ENCODE measurements around the gene LRP5. TPM values are rescaled to one million over a fixed set of nuclear protein-coding genes. Genes with fewer than 3 reads are reported as not detected.
A peak's percentile ranks its signal among the peaks of the same experiment; 100 is the strongest.
"Not testable (repeated sequence)": the region's sequence is repeated elsewhere in the genome, so short reads cannot be mapped to it uniquely, and the experiment has no call there.

The LRP5 gene
- polyA plus RNA-seq, 3 donors: 30.4 to 55.7 (median 54.6) TPM

DNA sequence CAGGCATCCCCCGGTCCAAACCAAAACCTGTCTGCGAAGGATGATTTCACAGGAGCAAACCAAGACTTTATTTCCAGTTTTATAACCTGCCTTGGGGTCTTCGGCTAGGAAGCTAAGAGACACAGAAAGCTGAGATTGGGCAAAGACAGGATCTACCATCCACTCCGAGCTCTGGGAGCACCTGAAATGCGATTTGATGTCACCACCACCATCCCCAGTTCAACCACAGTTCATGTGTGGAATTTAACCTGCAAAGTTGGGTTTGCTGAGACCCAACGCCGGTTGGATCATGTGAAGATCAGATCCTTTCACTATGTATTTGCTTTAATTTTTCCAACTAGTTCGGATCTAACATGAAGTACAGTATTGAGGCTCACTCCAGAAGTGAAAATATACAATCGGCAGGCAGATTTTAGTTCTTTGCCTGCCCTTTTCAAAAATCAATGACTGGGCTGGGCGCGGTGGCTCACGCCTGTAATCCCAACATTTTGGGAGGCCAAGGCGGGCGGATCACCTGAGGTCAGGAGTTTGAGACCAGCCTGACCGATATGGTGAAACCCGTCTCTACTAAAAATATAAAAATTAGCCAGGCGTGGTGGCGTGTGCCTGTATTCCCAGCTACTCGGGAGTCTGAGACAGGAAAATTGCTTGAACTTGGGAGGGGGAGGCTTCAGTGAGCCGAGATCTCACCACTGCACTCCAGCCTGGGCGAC, 39.2 kb upstream of the LRP5 start:
- no peak for DNase-seq (ENCODE audit: extremely low read depth in 1 of 11, low read depth in 9 of 11, low spot score in 4 of 11)

DNA sequence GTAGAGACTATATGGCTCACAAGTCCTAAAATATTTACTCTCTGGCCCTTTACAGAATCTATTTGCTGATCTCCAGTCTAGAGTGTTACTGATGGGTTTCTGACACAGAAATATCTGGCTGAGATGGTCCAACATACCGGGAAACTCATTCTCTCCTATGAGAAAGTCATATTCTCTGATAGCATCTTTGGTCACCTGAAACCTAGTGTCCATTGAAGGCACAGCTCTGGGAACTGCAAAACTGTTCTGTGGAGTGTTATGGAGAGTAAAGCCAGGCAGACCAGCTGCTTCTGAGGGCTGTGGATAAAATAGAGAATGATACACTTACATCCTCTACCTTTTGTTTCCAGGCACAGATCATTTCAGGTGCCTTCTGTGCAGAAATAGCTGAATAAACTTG, 38.1 kb upstream of the LRP5 start:
- no peak for DNase-seq (ENCODE audit: extremely low read depth in 1 of 11, low read depth in 9 of 11, low spot score in 4 of 11)

GRCh38 chr11:68275721-68276507, 36.5 kb upstream of the LRP5 start:
- DNase-seq (ENCODE audit: extremely low read depth in 1 of 11, low read depth in 9 of 11, low spot score in 4 of 11): no peak

DNA sequence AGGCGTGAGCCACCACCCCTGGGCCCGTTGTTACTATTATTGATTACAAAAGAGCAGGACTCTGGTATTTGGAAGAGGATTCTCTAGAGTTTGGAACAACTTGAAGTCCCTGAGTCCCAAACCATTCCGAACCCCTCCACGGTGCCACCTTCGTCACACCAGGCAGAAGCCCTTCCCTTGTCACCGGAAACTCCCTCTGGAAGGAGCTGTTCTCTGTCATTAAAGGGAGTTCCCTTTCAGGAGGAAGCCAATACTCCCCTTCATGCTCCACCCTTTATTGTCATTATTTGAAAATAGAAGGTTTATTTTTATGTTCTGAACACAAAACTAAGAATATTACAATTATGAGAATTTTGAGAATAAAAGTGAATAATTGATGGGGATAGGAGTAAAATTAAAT, 35.5 kb upstream of the LRP5 start:
- DNase-seq (ENCODE audit: extremely low read depth in 1 of 11, low read depth in 9 of 11, low spot score in 4 of 11): no peak

GRCh38 chr11:68279676-68280075, 32.7 kb upstream of the LRP5 start:
- DNase-seq (ENCODE audit: extremely low read depth in 1 of 11, low read depth in 9 of 11, low spot score in 4 of 11): no peak

- DNase-seq (ENCODE audit: extremely low read depth in 1 of 11, low read depth in 9 of 11, low spot score in 4 of 11): no peak
Observed at GRCh38 chr11:68282141-68282860, 30.1 kb upstream of the LRP5 start.

DNA sequence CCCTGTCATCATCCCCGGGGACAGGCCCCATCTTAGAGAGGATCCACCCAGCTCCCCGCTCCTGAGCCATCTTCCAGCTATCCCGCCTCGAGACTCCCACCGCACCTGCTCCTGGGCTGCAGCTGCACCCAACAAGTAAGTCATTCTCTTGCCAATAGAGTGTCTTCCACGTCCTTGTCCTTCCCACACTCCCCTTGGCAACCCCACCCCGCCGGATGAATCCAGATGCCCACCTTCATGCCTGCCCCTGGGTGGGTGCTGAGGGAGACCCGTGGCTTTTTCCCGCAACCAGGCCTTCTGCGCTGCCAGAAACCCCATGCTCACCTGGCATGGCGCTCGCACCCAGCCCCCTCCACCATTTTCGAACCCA, 29.5 kb upstream of the LRP5 start:
- DNase-seq (ENCODE audit: extremely low read depth in 1 of 11, low read depth in 9 of 11, low spot score in 4 of 11): no peak

- DNase-seq (ENCODE audit: extremely low read depth in 1 of 11, low read depth in 9 of 11, low spot score in 4 of 11): not testable (repeated sequence)
Observed at GRCh38 chr11:68284588-68284987, 27.8 kb upstream of the LRP5 start.

- no peak for DNase-seq (ENCODE audit: extremely low read depth in 1 of 11, low read depth in 9 of 11, low spot score in 4 of 11)
Observed at GRCh38 chr11:68287419-68287818, 25.0 kb upstream of the LRP5 start.

- DNase-seq (ENCODE audit: extremely low read depth in 1 of 11, low read depth in 9 of 11, low spot score in 4 of 11): no peak
Observed at GRCh38 chr11:68289456-68289855, 22.9 kb upstream of the LRP5 start.

DNA sequence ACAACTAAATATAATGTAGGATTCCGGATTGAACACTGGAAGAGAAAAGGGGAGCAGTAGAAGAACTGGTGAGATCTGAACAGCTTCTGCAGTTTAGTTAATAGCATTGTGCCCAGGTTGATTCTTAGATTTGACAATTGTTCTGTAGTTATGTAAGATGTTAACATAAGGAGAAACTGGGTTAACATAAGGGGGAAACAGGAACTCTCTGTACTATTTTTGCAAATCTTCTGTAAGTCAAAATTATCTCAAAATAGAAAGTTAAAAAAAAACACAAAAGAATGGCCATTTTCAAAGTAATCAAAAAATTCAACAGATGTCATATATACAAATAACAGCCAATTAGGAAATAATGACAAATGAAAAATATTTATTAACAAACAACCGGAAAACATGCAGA, 18.7 kb upstream of the LRP5 start:
- no peak for DNase-seq (ENCODE audit: extremely low read depth in 1 of 11, low read depth in 9 of 11, low spot score in 4 of 11)

DNA sequence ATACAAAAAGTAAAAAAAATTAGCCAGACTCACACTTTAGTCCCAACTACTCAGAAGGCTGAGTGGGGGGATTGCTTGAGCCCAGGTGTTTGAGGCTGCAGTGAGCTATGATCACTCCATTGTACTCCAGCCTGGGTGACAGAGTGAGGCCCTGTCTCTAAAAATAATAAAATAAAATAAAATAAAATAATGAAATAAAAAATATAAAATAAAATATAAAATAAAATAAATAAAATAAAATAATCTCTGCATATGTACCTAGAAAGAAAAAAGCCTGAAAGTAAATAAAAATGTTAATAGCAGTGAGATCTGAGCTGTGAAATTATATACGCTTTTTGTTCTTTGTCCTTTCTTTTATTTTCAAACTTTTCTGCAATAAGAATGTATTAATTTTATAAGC, 17.1 kb upstream of the LRP5 start:
- no peak for DNase-seq (ENCODE audit: extremely low read depth in 1 of 11, low read depth in 9 of 11, low spot score in 4 of 11)

GRCh38 chr11:68295940-68296339, 16.5 kb upstream of the LRP5 start:
- DNase-seq (ENCODE audit: extremely low read depth in 1 of 11, low read depth in 9 of 11, low spot score in 4 of 11): no peak

- DNase-seq (ENCODE audit: extremely low read depth in 1 of 11, low read depth in 9 of 11, low spot score in 4 of 11): no peak
Observed at GRCh38 chr11:68296344-68297051, 15.9 kb upstream of the LRP5 start.

DNA sequence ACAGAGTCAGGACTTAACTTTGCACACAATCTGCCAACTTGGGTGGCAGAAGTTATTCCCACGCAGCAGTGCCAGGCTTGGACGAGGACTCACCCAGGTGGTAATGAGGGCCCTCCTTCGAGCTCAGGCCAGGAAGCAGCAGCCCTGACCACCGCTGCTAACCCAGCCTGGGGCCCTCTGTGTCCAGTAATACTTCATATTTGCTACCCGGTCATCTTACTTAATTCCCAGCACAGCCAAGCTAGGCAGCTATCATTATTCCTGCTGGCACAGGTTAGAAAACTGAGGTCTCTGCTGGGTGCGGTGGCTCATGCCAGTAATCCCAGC, 15.4 kb upstream of the LRP5 start:
- DNase-seq (ENCODE audit: extremely low read depth in 1 of 11, low read depth in 9 of 11, low spot score in 4 of 11): no peak

- DNase-seq (ENCODE audit: extremely low read depth in 1 of 11, low read depth in 9 of 11, low spot score in 4 of 11): no peak
Observed at GRCh38 chr11:68297494-68297811, 14.9 kb upstream of the LRP5 start.

DNA sequence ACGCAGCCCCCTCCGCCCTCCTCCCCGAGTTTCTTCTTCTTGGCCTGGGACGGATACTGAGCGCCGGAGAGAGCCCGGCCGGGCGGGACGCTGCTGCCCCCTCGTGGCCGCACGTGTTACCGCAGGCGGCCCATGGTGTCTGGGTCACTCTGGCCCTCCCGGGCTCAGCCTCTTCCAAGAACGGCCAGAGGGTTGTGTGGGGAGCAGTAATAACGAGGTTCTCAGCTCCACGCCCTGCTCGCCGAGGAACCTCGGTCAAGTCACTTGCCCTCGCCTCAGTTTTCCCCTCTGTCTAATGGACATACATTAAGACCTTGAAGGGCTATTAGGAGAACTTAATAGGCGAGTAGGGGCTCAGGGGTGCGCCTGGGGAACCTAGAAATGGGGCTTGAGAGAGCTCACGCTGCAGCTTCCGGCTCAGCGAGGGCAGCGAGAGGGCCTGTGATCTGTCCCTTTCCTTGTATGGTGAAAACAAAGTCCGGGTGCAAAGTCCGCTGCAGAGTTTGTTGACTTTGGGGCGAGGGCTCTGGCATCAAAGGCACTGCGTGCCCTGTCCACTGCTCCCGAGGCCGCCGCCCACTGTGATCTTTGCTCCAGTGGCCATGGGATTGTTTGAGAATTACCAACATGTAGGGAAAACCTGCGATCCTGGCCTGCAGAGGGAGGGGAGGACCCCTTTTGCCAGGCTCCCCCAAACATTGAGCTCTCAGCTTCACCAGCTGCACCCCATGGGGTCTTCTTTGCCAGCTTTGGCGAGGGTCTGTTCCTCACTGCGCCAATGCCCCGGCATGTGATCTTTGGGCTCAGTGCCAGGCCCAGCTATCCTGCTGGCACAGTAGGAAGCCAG, 14.4 kb upstream of the LRP5 start:
- DNase-seq (ENCODE audit: extremely low read depth in 1 of 11, low read depth in 9 of 11, low spot score in 4 of 11): peak in 3 of 11 donors; percentile 42 to 63 (median 58)

GRCh38 chr11:68298659-68299516, 13.5 kb upstream of the LRP5 start:
- DNase-seq (ENCODE audit: extremely low read depth in 1 of 11, low read depth in 9 of 11, low spot score in 4 of 11): no peak

All from renal cortex interstitium (tissue), 11 donors.